MM.1S (cell line): ENCODE results near the gene FOLH1.
"Not testable (repeated sequence)": the region's sequence is repeated elsewhere in the genome, so short reads cannot be mapped to it uniquely, and the experiment has no call there.

Experiments used
- EZH2 ChIP-seq: fragments of 300-600 bp; sonication (generic); optimal IDR thresholded peaks from 2 replicates; pipeline ENCODE3; 2017; ENCODE audit warnings: low read depth, mild to moderate bottlenecking, antibody characterized with exemption, low read length, mixed read lengths
- EZH2phosphoT487 ChIP-seq: fragments of 300-600 bp; sonication (generic); IDR thresholded peaks from 2 replicates; pipeline ENCODE4 v1.6.1; 2018; ENCODE audit warnings: antibody characterized with exemption, low read length
- TF ChIP-seq, protein P1 (sequence below): fragments of 300-600 bp; sonication (generic); IDR thresholded peaks from 2 replicates; pipeline ENCODE4 v1.5.1; 2016; ENCODE audit warnings: antibody characterized with exemption, low read length, mixed read lengths

DNA sequence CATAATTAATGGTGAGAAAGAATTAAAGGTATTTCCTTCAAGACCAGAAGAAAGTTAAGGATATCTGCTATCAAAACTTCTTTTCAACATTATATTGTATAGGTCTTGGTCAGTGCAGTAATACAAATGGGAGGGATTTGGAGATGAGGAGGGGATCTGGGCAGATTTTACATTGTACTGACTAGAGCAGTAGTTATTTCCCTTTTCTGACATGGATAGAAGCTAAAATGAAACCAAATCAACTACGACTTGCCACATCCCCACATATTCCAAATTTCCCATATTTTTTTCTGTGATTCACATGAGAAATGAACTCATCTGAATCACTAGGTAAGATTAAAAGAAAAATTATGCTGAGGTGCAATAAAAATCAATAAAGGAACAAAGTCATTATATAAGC lies 11.6 kb downstream of the FOLH1 start:
- TF ChIP-seq EZH2, EZH2phosphoT487: not testable (repeated sequence)
- TF ChIP-seq, protein P1, sequence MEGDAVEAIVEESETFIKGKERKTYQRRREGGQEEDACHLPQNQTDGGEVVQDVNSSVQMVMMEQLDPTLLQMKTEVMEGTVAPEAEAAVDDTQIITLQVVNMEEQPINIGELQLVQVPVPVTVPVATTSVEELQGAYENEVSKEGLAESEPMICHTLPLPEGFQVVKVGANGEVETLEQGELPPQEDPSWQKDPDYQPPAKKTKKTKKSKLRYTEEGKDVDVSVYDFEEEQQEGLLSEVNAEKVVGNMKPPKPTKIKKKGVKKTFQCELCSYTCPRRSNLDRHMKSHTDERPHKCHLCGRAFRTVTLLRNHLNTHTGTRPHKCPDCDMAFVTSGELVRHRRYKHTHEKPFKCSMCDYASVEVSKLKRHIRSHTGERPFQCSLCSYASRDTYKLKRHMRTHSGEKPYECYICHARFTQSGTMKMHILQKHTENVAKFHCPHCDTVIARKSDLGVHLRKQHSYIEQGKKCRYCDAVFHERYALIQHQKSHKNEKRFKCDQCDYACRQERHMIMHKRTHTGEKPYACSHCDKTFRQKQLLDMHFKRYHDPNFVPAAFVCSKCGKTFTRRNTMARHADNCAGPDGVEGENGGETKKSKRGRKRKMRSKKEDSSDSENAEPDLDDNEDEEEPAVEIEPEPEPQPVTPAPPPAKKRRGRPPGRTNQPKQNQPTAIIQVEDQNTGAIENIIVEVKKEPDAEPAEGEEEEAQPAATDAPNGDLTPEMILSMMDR: not testable (repeated sequence)
